Measurements from ENCODE around the gene CCDC97. TPM values are rescaled to one million over a fixed set of nuclear protein-coding genes. Genes with fewer than 3 reads are reported as not detected.

The CCDC97 gene
- total RNA-seq, 2 experiments from 2014 or later, result 15.0 to 36.6 TPM

DNA sequence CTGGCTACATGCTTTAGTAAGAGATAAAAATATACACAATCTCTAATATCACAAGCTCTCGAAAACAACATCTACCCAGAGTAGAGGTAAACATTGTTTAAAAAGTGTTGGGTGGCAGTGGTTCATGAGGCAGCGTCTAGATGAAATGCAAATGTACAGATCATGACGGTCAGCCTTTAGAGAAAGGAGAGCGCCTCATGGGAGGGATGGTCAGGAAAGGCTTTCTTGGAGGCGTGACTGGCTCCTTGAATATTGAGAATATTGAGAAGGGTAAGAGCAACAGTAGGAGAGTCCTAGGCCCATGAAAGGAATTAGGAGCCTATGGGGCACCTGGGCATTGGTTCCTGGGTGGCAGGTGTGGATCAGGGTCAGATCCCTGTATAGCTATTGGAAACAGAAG is 35.2 kb upstream of the CCDC97 start:
- Histone ChIP-seq H3K9me2 (ENCODE audit: insufficient read depth, low read length) (no peaks in the 10 kb centered on the region), H3K4me3 (ENCODE audit: low read depth, low read length, poor library complexity, severe bottlenecking) (no peak overlapping the region), H3K4me1 (ENCODE audit: insufficient read depth, low read length, poor library complexity, severe bottlenecking) (no peaks in the 10 kb centered on the region), H3K4me2 (ENCODE audit: low read length) (no peak overlapping the region), H3K36me3 (ENCODE audit: insufficient read depth, low read length) (peaks cover 99% of the 10 kb centered on the region), H3K79me2 (ENCODE audit: insufficient read depth, low read depth, low read length) (peaks cover 1% of the 10 kb centered on the region; the same call in 1 of the 2 replicates), H4K20me1 (ENCODE audit: insufficient read depth, low read length) (peaks cover 13% of the 10 kb centered on the region; the same call in 1 of the 2 replicates), H3K27ac (ENCODE audit: low read depth, low read length, poor library complexity, severe bottlenecking) (no peak overlapping the region), H2AFZ (ENCODE audit: low read length) (no peak overlapping the region), H3K9me3 (ENCODE audit: low read length) (no peaks in the 10 kb centered on the region)
- ChIA-PET POLR2A (no interaction called here), CTCF (ENCODE audit: unreplicated experiment) (no interaction called here)
- DNase-seq (ENCODE audit: low spot score), result no peak
- TF ChIP-seq, protein P1, sequence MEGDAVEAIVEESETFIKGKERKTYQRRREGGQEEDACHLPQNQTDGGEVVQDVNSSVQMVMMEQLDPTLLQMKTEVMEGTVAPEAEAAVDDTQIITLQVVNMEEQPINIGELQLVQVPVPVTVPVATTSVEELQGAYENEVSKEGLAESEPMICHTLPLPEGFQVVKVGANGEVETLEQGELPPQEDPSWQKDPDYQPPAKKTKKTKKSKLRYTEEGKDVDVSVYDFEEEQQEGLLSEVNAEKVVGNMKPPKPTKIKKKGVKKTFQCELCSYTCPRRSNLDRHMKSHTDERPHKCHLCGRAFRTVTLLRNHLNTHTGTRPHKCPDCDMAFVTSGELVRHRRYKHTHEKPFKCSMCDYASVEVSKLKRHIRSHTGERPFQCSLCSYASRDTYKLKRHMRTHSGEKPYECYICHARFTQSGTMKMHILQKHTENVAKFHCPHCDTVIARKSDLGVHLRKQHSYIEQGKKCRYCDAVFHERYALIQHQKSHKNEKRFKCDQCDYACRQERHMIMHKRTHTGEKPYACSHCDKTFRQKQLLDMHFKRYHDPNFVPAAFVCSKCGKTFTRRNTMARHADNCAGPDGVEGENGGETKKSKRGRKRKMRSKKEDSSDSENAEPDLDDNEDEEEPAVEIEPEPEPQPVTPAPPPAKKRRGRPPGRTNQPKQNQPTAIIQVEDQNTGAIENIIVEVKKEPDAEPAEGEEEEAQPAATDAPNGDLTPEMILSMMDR (conservative IDR thresholded peaks at IDR 0.05; ENCODE audit: low read length), result no peak
- TF ChIP-seq EZH2phosphoT487 (IDR thresholded peaks at IDR 0.05; ENCODE audit: borderline replicate concordance, low read depth, low read length), result no peak
- intact Hi-C loops (cut with micrococcal nuclease; ENCODE audit: unreplicated experiment), result no loop called here
- no TSS peak for BruUV-seq (replicated peaks)

DNA sequence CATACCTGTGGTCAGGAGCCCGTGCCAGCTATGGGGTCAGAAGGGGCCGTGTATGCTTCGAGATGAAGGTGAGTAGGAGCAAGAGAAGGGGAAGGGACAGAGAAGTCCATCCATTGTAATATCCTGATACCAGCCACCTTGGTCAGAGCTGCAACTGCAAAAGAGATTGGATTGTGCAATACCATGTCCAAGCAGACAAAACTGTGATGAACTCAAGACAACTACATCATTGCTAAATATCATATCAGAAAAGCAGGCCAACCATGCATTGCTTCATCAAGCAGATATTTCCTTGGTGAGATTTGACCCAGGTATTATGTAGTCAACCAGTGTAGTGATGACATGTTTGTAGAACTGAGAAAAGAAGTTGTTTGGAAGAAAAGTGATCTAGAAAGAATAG is 33.7 kb upstream of the CCDC97 start:
- Histone ChIP-seq H3K36me3 (ENCODE audit: insufficient read depth, low read length) (peaks cover 99% of the 10 kb centered on the region), H3K4me2 (ENCODE audit: low read length) (no peak overlapping the region), H3K4me1 (ENCODE audit: insufficient read depth, low read length, poor library complexity, severe bottlenecking) (no peaks in the 10 kb centered on the region), H3K9me3 (ENCODE audit: low read length) (no peaks in the 10 kb centered on the region), H3K4me3 (ENCODE audit: low read depth, low read length, poor library complexity, severe bottlenecking) (no peak overlapping the region), H3K9me2 (ENCODE audit: insufficient read depth, low read length) (no peaks in the 10 kb centered on the region), H3K27ac (ENCODE audit: low read depth, low read length, poor library complexity, severe bottlenecking) (no peak overlapping the region), H2AFZ (ENCODE audit: low read length) (no peak overlapping the region), H3K79me2 (ENCODE audit: insufficient read depth, low read depth, low read length) (no peaks in the 10 kb centered on the region), H4K20me1 (ENCODE audit: insufficient read depth, low read length) (peaks cover 15% of the 10 kb centered on the region; the same call in 1 of the 2 replicates)
- TF ChIP-seq EZH2phosphoT487 (IDR thresholded peaks at IDR 0.05; ENCODE audit: borderline replicate concordance, low read depth, low read length), result no peak
- TF ChIP-seq, protein P1 (conservative IDR thresholded peaks at IDR 0.05; ENCODE audit: low read length), result no peak
- POLR2A ChIA-PET, result interaction anchor here (0.7 kb wide), 1 partner anchor 13 kb away, joined by 3 read pairs; no protein-coding TSS in a partner anchor
- no TSS peak for BruUV-seq (replicated peaks)
- CTCF ChIA-PET (ENCODE audit: unreplicated experiment), result no interaction called here
- no peak for DNase-seq (ENCODE audit: low spot score)
- intact Hi-C loops (cut with micrococcal nuclease; ENCODE audit: unreplicated experiment), result no loop called here

DNA sequence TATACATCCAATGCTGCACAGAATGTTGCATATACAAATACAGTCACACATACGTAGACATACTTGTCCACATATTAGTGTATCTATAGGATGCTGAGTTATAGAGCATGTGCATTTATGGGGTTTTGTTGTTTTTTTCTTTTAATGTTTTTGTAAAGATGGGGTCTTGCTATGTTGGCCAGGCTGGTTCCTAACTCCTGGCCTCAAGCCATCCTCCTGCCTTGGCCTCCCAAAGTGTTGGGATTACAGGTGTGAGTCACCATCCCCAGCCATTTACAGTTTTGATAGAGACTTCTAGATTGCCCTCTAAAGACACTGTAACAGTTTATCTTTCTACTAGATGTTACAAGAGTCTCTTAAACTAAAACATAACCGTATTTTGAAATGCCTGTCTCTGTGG is 31.5 kb upstream of the CCDC97 start:
- POLR2A ChIA-PET, result no interaction called here
- Histone ChIP-seq H3K4me1 (ENCODE audit: insufficient read depth, low read length, poor library complexity, severe bottlenecking) (no peaks in the 10 kb centered on the region), H2AFZ (ENCODE audit: low read length) (no peak overlapping the region), H3K36me3 (ENCODE audit: insufficient read depth, low read length) (peaks cover 99% of the 10 kb centered on the region), H3K79me2 (ENCODE audit: insufficient read depth, low read depth, low read length) (no peaks in the 10 kb centered on the region), H3K4me3 (ENCODE audit: low read depth, low read length, poor library complexity, severe bottlenecking) (no peak overlapping the region), H3K9me3 (ENCODE audit: low read length) (no peaks in the 10 kb centered on the region), H3K27ac (ENCODE audit: low read depth, low read length, poor library complexity, severe bottlenecking) (no peak overlapping the region), H3K4me2 (ENCODE audit: low read length) (no peak overlapping the region), H4K20me1 (ENCODE audit: insufficient read depth, low read length) (peaks cover 11% of the 10 kb centered on the region; the same call in 1 of the 2 replicates), H3K9me2 (ENCODE audit: insufficient read depth, low read length) (no peaks in the 10 kb centered on the region)
- CTCF ChIA-PET (ENCODE audit: unreplicated experiment), result no interaction called here
- TF ChIP-seq EZH2phosphoT487 (IDR thresholded peaks at IDR 0.05; ENCODE audit: borderline replicate concordance, low read depth, low read length), result no peak
- TF ChIP-seq, protein P1 (conservative IDR thresholded peaks at IDR 0.05; ENCODE audit: low read length), result no peak
- intact Hi-C loops (cut with micrococcal nuclease; ENCODE audit: unreplicated experiment), result no loop called here
- BruUV-seq (replicated peaks), result no TSS peak
- no peak for DNase-seq (ENCODE audit: low spot score)
